HCT116 (cell line): Measurements from ENCODE around the gene TMEM98. TPM values are rescaled to one million over a fixed set of nuclear protein-coding genes. Genes with fewer than 3 reads are reported as not detected.

Experiments
- ATAC-seq: fragments of 200-7000 bp; cut with Tn5 transposase; 2 replicates; pipeline ENCODE4 v1.9.1; 2020; ENCODE audit warnings: mild to moderate bottlenecking, moderate library complexity
- BruUV-seq: library from RNA; stranded (reverse); fragments of 400-500 nt; replicated peaks from 2 replicates; lab custom pipeline; 2021; lab: Mats Ljungman, UMichigan
- CTCF ChIA-PET: fragments of 300-600 bp; sonication (Branson Sonifier 250); formaldehyde crosslinking; loops from one replicate; lab custom pipeline; 2021; ENCODE audit warnings: antibody characterized with exemption; lab: Charles Lee
- POLR2A ChIA-PET: fragments of 300-600, 350-600 bp; sonication (Branson Sonifier 250); formaldehyde crosslinking; loops from one replicate; lab custom pipeline; 2021; ENCODE audit warnings: antibody characterized with exemption; lab: Charles Lee
- RAD21 ChIA-PET, 2 experiments: fragments of 300-600 bp; sonication (Branson Sonifier 250); formaldehyde crosslinking; loops; one replicate each; lab custom pipeline; 2023; ENCODE audit warnings: low total read pairs in 2 of 2; ENCODE audit not compliant: uncharacterized antibody in 2 of 2, unreplicated experiment in 2 of 2, low non-redundant PET in 1 of 2; lab: Charles Lee
- DNase-seq: peaks from one replicate; pipeline ENCODE4 v3.0.0-alpha.2; 2010; ENCODE audit warnings: low read depth, low spot score
- H2AFZ ChIP-seq: fragments of 200-600 bp; shearing (Covaris generic), sonication (generic); 2 replicates; pipeline ENCODE4 v1.6.1; 2017; ENCODE audit warnings: low read depth, mixed run types, mixed read lengths, antibody characterized with exemption, low read length; ENCODE audit not compliant: poor library complexity, severe bottlenecking
- H3K27ac ChIP-seq: 2 replicates; pipeline ENCODE4 v1.5.1; 2012; ENCODE audit warnings: low read depth, low read length
- H3K27me3 ChIP-seq: fragments of 200-600 bp; sonication (generic); 2 replicates; pipeline ENCODE4 v1.6.1; 2016; ENCODE audit warnings: mixed run types, low read length, mixed read lengths; ENCODE audit not compliant: insufficient read depth
- H3K36me3 ChIP-seq, 2 experiments: fragments of 200-500 bp in 1 of 2; fragments of 200-600 bp in 1 of 2; sonication (Bioruptor generic) in 1 of 2; sonication (generic) in 1 of 2; 2 replicates each; pipeline versions ENCODE4 v1.5.1 to v1.6.1; 2014 to 2016; ENCODE audit warnings: low read length in 2 of 2, inconsistent platforms in 1 of 2, mixed read lengths in 1 of 2, mixed run types in 1 of 2; ENCODE audit not compliant: insufficient read depth in 2 of 2, control insufficient read depth in 1 of 2
- H3K4me1 ChIP-seq, 2 experiments: fragments of 200-600 bp in 1 of 2; sonication (generic) in 1 of 2; 2 replicates each; pipeline versions ENCODE4 v1.5.1 to v1.6.1; 2012 to 2017; ENCODE audit warnings: low read length in 2 of 2, inconsistent platforms in 1 of 2, mild to moderate bottlenecking in 1 of 2, mixed read lengths in 1 of 2, mixed run types in 1 of 2, moderate library complexity in 1 of 2; ENCODE audit not compliant: insufficient read depth in 2 of 2, control insufficient read depth in 1 of 2
- H3K4me2 ChIP-seq: fragments of 200-600 bp; sonication (generic); 2 replicates; pipeline ENCODE4 v1.6.1; 2017; ENCODE audit warnings: mixed run types, low read length, mixed read lengths
- H3K4me3 ChIP-seq, 2 experiments: fragments of 200-600 bp in 1 of 2; sonication (generic) in 1 of 2; replicated peaks in 1 of 2; 2 replicates each; pipeline ENCODE4 v1.5.1; 2011 to 2016; ENCODE audit warnings: low read length in 2 of 2, control low read depth in 1 of 2, low read depth in 1 of 2, mild to moderate bottlenecking in 1 of 2, mixed read lengths in 1 of 2, mixed run types in 1 of 2
- H3K79me2 ChIP-seq: fragments of 200-600 bp; sonication (generic); 2 replicates; pipeline ENCODE4 v1.6.1; 2017; ENCODE audit warnings: mild to moderate bottlenecking, mixed run types, low read length, moderate library complexity, mixed read lengths; ENCODE audit not compliant: insufficient read depth
- H3K9ac ChIP-seq: fragments of 200-600 bp; sonication (generic); 2 replicates; pipeline ENCODE4 v1.6.1; 2016; ENCODE audit warnings: low read length, mixed read lengths
- H3K9me2 ChIP-seq: fragments of 200-600 bp; sonication (generic), shearing (Covaris generic); 2 replicates; pipeline ENCODE4 v1.6.1; 2017; ENCODE audit warnings: mixed run types, mild to moderate bottlenecking, moderate library complexity; ENCODE audit not compliant: insufficient read depth
- H3K9me3 ChIP-seq, 2 experiments: fragments of 200-500 bp in 1 of 2; fragments of 200-600 bp in 1 of 2; sonication (Bioruptor generic) in 1 of 2; sonication (generic) in 1 of 2; 2 replicates each; pipeline ENCODE4 v1.6.1; 2014 to 2017; ENCODE audit warnings: low read length in 2 of 2, mixed read lengths in 2 of 2, inconsistent platforms in 1 of 2, low read depth in 1 of 2, mild to moderate bottlenecking in 1 of 2, mixed run types in 1 of 2, moderate library complexity in 1 of 2; ENCODE audit not compliant: control insufficient read depth in 1 of 2, insufficient read depth in 1 of 2
- H4K20me1 ChIP-seq: fragments of 200-600 bp; sonication (generic), shearing (Covaris generic); 2 replicates; pipeline ENCODE4 v1.6.1; 2017; ENCODE audit warnings: mixed run types, mild to moderate bottlenecking, moderate library complexity; ENCODE audit not compliant: insufficient read depth
- CBX3 ChIP-seq: IDR thresholded peaks from 2 replicates; pipeline ENCODE4 v1.6.1; 2012; ENCODE audit warnings: low read depth
- CEBPB ChIP-seq: IDR thresholded peaks from 2 replicates; pipeline ENCODE4 v1.6.1; 2012; ENCODE audit warnings: low read depth
- EGR1 ChIP-seq: IDR thresholded peaks from 2 replicates; pipeline ENCODE4 v1.6.1; 2012; ENCODE audit warnings: low read depth
- ELF1 ChIP-seq: IDR thresholded peaks from 2 replicates; pipeline ENCODE4 v1.6.1; 2012; ENCODE audit warnings: low read depth, borderline replicate concordance
- EZH2phosphoT487 ChIP-seq: fragments of 200-600 bp; IDR thresholded peaks from 2 replicates; pipeline ENCODE4 v1.6.1; 2018; ENCODE audit warnings: antibody characterized with exemption, borderline replicate concordance
- POLR2AphosphoS5 ChIP-seq: IDR thresholded peaks from 2 replicates; pipeline ENCODE4 v1.6.1; 2011; ENCODE audit warnings: mild to moderate bottlenecking, low read depth, low read length, moderate library complexity
- RAD21 ChIP-seq: IDR thresholded peaks from 2 replicates; pipeline ENCODE4 v1.6.1; 2012; ENCODE audit warnings: low read depth, mild to moderate bottlenecking
- SIN3A ChIP-seq: IDR thresholded peaks from 2 replicates; pipeline ENCODE4 v1.6.1; 2012; ENCODE audit warnings: low read depth
- SRF ChIP-seq: IDR thresholded peaks from 2 replicates; pipeline ENCODE4 v1.6.1; 2012; ENCODE audit warnings: low read depth
- TCF7L2 ChIP-seq: IDR thresholded peaks from 2 replicates; pipeline ENCODE4 v1.7.0; 2011; ENCODE audit warnings: borderline replicate concordance, inconsistent platforms; ENCODE audit not compliant: insufficient read depth, insufficient read length; ENCODE audit errors: extremely low read depth
- ZFX ChIP-seq: fragments of 450-650 bp; IDR thresholded peaks from 2 replicates; pipeline ENCODE4 v1.6.1; 2017
- ZNF274 ChIP-seq: fragments of 200-500 bp; sonication (Bioruptor generic); IDR thresholded peaks from 2 replicates; pipeline ENCODE4 v1.6.1; 2014; ENCODE audit warnings: mild to moderate bottlenecking, low read depth, low read length, inconsistent platforms
- intact Hi-C: fragments of 100-400 bp; cut with micrococcal nuclease; formaldehyde crosslinking; loops from 2 replicates; pipeline ENCODE4 v1.10.0; 2022
- total RNA-seq: library from RNA; stranded (reverse); gene quantifications from one replicate; pipeline ENCODE4 v1.2.1, GENCODE V29; 2021; ENCODE audit not compliant: unreplicated experiment
- TF ChIP-seq, protein P1 (sequence below), 3 experiments: fragments of 200-600 bp in 1 of 3; sonication (generic) in 1 of 3; IDR thresholded peaks in 2 of 3; conservative IDR thresholded peaks in 1 of 3; 2 replicates each; pipeline ENCODE4 v1.5.1; 2012 to 2017; ENCODE audit warnings: low read depth in 2 of 3, low read length in 2 of 3, antibody characterized with exemption in 1 of 3, borderline replicate concordance in 1 of 3, control low read depth in 1 of 3, mild to moderate bottlenecking in 1 of 3, mixed read lengths in 1 of 3, mixed run types in 1 of 3, moderate library complexity in 1 of 3; ENCODE audit not compliant: insufficient read depth in 1 of 3
- TF ChIP-seq, protein P2 (sequence below): IDR thresholded peaks from 2 replicates; pipeline ENCODE4 v1.6.1; 2012
- TF ChIP-seq, protein P3 (sequence below): IDR thresholded peaks from 2 replicates; pipeline ENCODE4 v1.6.1; 2012; ENCODE audit warnings: low read depth

TMEM98 gene
- total RNA-seq, 1 experiment from 2014 or later: 29.3 TPM

DNA sequence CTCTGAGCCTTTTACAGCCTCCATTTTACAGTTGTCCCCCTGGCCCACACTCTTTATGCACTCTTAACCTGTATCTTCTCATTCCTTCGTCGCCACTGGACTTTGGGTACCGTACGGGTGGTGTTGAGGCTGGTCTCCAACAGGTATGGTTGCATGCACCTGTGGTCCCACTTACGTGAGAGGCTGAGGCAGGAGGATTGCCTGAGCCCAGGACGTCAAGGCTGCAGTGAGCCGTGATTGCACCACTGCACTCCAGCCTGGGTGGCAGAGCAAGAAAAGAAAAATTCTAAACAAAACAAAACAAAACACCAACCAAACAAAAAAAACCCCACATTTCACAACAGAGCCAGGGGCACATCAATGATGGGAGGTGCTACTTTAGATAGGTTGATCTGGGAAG, 14.4 kb upstream of the TMEM98 start:
- CTCF ChIA-PET: interaction anchor here (1.9 kb wide), 1 partner anchor 36 kb away, joined by 5 read pairs; the partner anchor contains the start of gene MYO1D
- H3K4me1 ChIP-seq: peaks cover 0 to 6% of the 10 kb centered on the region in 2 experiments; a peak in 2 of 4 replicates

DNA sequence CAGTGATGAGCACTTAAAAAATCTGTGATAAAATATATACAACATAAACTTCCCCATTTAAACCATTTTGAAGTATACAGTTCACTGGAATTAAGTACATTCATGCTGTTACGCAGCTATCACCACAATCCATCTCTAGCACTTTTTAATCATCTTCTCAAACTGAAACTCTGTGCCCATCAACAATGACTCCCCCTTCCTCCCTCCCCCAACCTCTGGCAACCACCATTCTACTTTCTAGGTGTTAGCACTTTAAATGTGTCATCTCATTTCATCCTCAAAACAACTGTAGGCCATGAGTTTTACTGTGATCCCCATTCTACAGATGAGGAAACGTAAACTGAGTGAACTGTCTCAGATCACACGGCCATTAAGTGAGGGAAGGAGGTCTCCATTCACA, 13.8 kb upstream of the TMEM98 start:
- Histone ChIP-seq H3K9me3 (no peaks in the 10 kb centered on the region), H4K20me1 (no peaks in the 10 kb centered on the region), H3K27me3 (no peaks in the 10 kb centered on the region), H3K79me2 (no peaks in the 10 kb centered on the region), H2AFZ (no peak overlapping the region), H3K36me3 (no peaks in the 10 kb centered on the region), H3K4me2 (no peak overlapping the region), H3K4me1 (peaks cover 0 to 6% of the 10 kb centered on the region in 2 experiments; a peak in 2 of 4 replicates), H3K27ac (no peak overlapping the region), H3K4me3 (no peak overlapping the region), H3K9me2 (no peaks in the 10 kb centered on the region), H3K9ac (no peak overlapping the region)
- ChIA-PET CTCF (interaction anchor here (1.3 to 1.9 kb wide), 2 partner anchors 37 to 131 kb away, joined by 3 to 5 read pairs; partner anchors contain the start of gene MYO1D), RAD21 (no interaction called here), POLR2A (no interaction called here)
- intact Hi-C loops: no loop called here
- DNase-seq (no peak), ATAC-seq (no peak)
- BruUV-seq: no TSS peak
- no peak for TF ChIP-seq EGR1
- no peak for TF ChIP-seq CEBPB
- TF ChIP-seq, protein P1, sequence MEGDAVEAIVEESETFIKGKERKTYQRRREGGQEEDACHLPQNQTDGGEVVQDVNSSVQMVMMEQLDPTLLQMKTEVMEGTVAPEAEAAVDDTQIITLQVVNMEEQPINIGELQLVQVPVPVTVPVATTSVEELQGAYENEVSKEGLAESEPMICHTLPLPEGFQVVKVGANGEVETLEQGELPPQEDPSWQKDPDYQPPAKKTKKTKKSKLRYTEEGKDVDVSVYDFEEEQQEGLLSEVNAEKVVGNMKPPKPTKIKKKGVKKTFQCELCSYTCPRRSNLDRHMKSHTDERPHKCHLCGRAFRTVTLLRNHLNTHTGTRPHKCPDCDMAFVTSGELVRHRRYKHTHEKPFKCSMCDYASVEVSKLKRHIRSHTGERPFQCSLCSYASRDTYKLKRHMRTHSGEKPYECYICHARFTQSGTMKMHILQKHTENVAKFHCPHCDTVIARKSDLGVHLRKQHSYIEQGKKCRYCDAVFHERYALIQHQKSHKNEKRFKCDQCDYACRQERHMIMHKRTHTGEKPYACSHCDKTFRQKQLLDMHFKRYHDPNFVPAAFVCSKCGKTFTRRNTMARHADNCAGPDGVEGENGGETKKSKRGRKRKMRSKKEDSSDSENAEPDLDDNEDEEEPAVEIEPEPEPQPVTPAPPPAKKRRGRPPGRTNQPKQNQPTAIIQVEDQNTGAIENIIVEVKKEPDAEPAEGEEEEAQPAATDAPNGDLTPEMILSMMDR (IDR thresholded peaks at IDR 0.05 in 2 of 3, conservative IDR thresholded peaks at IDR 0.05 in 1 of 3; ENCODE audit: borderline replicate concordance in 1 of 3, insufficient read depth in 1 of 3, low read depth in 2 of 3, low read length in 2 of 3): no peak
- TF ChIP-seq RAD21: no peak
- TF ChIP-seq, protein P2, sequence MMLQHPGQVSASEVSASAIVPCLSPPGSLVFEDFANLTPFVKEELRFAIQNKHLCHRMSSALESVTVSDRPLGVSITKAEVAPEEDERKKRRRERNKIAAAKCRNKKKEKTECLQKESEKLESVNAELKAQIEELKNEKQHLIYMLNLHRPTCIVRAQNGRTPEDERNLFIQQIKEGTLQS: no peak
- TF ChIP-seq ZNF274: no peak
- no peak for TF ChIP-seq ELF1
- no peak for TF ChIP-seq EZH2phosphoT487
- TF ChIP-seq CBX3: no peak
- TF ChIP-seq, protein P3, sequence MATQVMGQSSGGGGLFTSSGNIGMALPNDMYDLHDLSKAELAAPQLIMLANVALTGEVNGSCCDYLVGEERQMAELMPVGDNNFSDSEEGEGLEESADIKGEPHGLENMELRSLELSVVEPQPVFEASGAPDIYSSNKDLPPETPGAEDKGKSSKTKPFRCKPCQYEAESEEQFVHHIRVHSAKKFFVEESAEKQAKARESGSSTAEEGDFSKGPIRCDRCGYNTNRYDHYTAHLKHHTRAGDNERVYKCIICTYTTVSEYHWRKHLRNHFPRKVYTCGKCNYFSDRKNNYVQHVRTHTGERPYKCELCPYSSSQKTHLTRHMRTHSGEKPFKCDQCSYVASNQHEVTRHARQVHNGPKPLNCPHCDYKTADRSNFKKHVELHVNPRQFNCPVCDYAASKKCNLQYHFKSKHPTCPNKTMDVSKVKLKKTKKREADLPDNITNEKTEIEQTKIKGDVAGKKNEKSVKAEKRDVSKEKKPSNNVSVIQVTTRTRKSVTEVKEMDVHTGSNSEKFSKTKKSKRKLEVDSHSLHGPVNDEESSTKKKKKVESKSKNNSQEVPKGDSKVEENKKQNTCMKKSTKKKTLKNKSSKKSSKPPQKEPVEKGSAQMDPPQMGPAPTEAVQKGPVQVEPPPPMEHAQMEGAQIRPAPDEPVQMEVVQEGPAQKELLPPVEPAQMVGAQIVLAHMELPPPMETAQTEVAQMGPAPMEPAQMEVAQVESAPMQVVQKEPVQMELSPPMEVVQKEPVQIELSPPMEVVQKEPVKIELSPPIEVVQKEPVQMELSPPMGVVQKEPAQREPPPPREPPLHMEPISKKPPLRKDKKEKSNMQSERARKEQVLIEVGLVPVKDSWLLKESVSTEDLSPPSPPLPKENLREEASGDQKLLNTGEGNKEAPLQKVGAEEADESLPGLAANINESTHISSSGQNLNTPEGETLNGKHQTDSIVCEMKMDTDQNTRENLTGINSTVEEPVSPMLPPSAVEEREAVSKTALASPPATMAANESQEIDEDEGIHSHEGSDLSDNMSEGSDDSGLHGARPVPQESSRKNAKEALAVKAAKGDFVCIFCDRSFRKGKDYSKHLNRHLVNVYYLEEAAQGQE: no peak

More for the DNA sequence above, 14.4 kb upstream of the TMEM98 start:
- Histone ChIP-seq H3K9me2 (no peaks in the 10 kb centered on the region), H2AFZ (no peak overlapping the region), H4K20me1 (no peaks in the 10 kb centered on the region), H3K9ac (no peak overlapping the region), H3K36me3 (no peaks in the 10 kb centered on the region), H3K27me3 (no peaks in the 10 kb centered on the region), H3K9me3 (no peaks in the 10 kb centered on the region), H3K79me2 (no peaks in the 10 kb centered on the region), H3K4me2 (no peak overlapping the region), H3K27ac (no peak overlapping the region), H3K4me3 (no peak overlapping the region)
- ATAC-seq (no peak), DNase-seq (no peak)
- no TSS peak for BruUV-seq
- POLR2A ChIA-PET: no interaction called here
- RAD21 ChIA-PET: no interaction called here
- TF ChIP-seq ELF1 (no peak), POLR2AphosphoS5 (no peak), SIN3A (no peak), EGR1 (no peak), TCF7L2 (no peak), ZFX (no peak), SRF (no peak), CEBPB (no peak)
- intact Hi-C loops: no loop called here
